ENCODE measurements around the gene SNX25. TPM values are rescaled to one million over a fixed set of nuclear protein-coding genes. Genes with fewer than 3 reads are reported as not detected.

The SNX25 gene
- total RNA-seq, 6 experiments from 2014 or later, result 8.0 to 13.0 (median 10.5) TPM

- no peak overlapping the region for H3K27ac ChIP-seq
- ATAC-seq (peak; percentile 37 to 53 (median 48)), DNase-seq (no peak)
- intact Hi-C loops (cut with DNase I), result no loop called here
- no peaks in the 10 kb centered on the region for H3K27me3 ChIP-seq
- H3K4me1 ChIP-seq, result no peaks in the 10 kb centered on the region
- no peak for TF ChIP-seq POLR2A (IDR thresholded peaks at IDR 0.05)
- TF ChIP-seq CTCF (IDR thresholded peaks at IDR 0.05), result no peak
- WGBS (ENCODE audit: insufficient coverage, low coverage, low lambda C conversion rate, missing lambda C conversion rate), result 69% methylated on average over 3 of the region's 3 CpGs
- no peaks in the 10 kb centered on the region for H3K9me3 ChIP-seq
- H3K36me3 ChIP-seq, result no peaks in the 10 kb centered on the region
- H3K4me3 ChIP-seq, result no peak overlapping the region
Observed at GRCh38 chr4:185219551-185220344, 10.3 kb downstream of the SNX25 start.

GRCh38 chr4:185221491-185221890, 12.1 kb downstream of the SNX25 start:
- ATAC-seq, result peak in 1 of 4 donors; percentile 56
- H3K9me3 ChIP-seq, result no peaks in the 10 kb centered on the region
- DNase-seq, result no peak
- H3K36me3 ChIP-seq, result no peaks in the 10 kb centered on the region
- TF ChIP-seq CTCF (IDR thresholded peaks at IDR 0.05) (no peak), POLR2A (IDR thresholded peaks at IDR 0.05) (no peak)
- no peak overlapping the region for H3K4me3 ChIP-seq
- intact Hi-C loops (cut with DNase I), result no loop called here
- no peak overlapping the region for H3K27ac ChIP-seq
- WGBS (ENCODE audit: insufficient coverage, low coverage, low lambda C conversion rate, missing lambda C conversion rate), result 42% methylated on average over 2 of the region's 2 CpGs
- H3K27me3 ChIP-seq, result no peaks in the 10 kb centered on the region
- no peaks in the 10 kb centered on the region for H3K4me1 ChIP-seq

- Histone ChIP-seq H3K27me3 (no peaks in the 10 kb centered on the region), H3K4me1 (peaks cover 0 to 3% (median 0%) of the 10 kb centered on the region in 4 donors), H3K4me3 (no peak overlapping the region), H3K27ac (no peak overlapping the region), H3K9me3 (no peaks in the 10 kb centered on the region), H3K36me3 (no peaks in the 10 kb centered on the region)
- no peak for ATAC-seq
- DNase-seq, result no peak
- TF ChIP-seq CTCF (IDR thresholded peaks at IDR 0.05) (no peak), POLR2A (IDR thresholded peaks at IDR 0.05) (no peak)
- intact Hi-C loops (cut with DNase I), result no loop called here
- WGBS (ENCODE audit: insufficient coverage, low coverage, low lambda C conversion rate, missing lambda C conversion rate), result 74% methylated on average over 7 of the region's 10 CpGs
Observed at GRCh38 chr4:185221912-185222311, 12.5 kb downstream of the SNX25 start.

GRCh38 chr4:185222598-185222997, 13.2 kb downstream of the SNX25 start:
- H3K4me1 ChIP-seq, result peaks cover 0 to 9% (median 0%) of the 10 kb centered on the region in 4 donors
- H3K4me3 ChIP-seq, result no peak overlapping the region
- DNase-seq (no peak), ATAC-seq (no peak)
- H3K36me3 ChIP-seq, result no peaks in the 10 kb centered on the region
- TF ChIP-seq POLR2A (IDR thresholded peaks at IDR 0.05), result no peak
- no peak overlapping the region for H3K27ac ChIP-seq
- intact Hi-C loops (cut with DNase I), result no loop called here
- no peaks in the 10 kb centered on the region for H3K27me3 ChIP-seq
- no peaks in the 10 kb centered on the region for H3K9me3 ChIP-seq

GRCh38 chr4:185224597-185224996, 15.2 kb downstream of the SNX25 start:
- no peak for ATAC-seq
- TF ChIP-seq POLR2A (IDR thresholded peaks at IDR 0.05) (no peak), CTCF (IDR thresholded peaks at IDR 0.05) (no peak)
- Histone ChIP-seq H3K4me1 (peaks cover 0 to 9% (median 0%) of the 10 kb centered on the region in 4 donors), H3K36me3 (no peaks in the 10 kb centered on the region), H3K27me3 (no peaks in the 10 kb centered on the region), H3K4me3 (no peak overlapping the region), H3K9me3 (no peaks in the 10 kb centered on the region), H3K27ac (no peak overlapping the region)
- intact Hi-C loops (cut with DNase I), result no loop called here
- no peak for DNase-seq
